Smooth muscle cell of the brain vasculature (primary cell): ENCODE results near the gene DPYSL4.

Experiments
- DNase-seq: peaks from one replicate; pipeline ENCODE4 v3.0.0-alpha.2; 2012; ENCODE audit warnings: low read depth, low spot score

Gene DPYSL4

DNA sequence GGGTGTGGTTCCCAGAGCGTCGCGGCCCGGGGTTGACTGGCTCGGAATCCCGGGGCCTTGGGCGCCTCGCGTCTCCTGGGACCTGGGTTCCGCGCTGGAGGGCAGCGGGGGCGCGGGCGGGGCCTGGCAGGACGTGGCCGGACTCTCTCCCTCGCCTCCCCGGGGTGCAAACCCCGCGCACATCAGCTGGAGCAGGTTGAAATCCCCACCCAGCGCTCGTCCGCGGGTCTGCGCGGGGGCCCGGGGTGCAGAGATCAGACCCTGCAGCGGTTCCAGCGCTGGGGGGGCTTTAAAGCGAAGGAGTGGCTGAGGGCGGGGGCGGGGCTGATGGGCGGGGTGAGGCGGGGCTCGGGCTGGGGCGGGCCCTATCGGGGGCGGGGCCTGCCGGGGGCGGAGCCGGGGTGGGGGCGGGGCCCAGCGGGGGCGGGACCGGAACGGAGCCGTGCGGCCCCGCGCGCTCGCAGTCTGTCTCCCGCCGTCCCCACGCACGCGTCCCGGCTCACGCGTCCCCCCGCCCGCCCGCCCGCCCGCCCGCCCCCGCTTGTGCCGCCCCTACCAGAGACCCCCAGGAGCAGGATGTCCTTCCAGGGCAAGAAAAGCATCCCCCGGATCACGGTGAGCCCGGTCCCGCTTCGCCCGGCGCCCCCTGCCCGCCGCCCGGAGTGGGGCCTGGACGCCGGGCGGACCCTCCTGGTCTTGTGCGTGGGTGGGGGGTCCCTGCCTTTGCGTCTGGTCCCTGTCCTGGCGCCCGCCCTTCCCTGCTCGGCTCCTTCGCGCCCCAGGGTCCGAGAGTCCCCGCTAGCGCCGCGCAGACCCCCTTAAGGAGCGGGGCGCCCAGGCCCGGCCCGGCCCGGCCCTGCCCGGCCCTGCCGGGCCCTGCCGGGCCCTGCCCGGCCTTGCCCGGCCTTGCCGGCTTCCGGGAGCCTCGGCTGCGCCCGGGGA lies at the start of gene DPYSL4:
TSS of gene DPYSL4 (plus strand) at position 461 of the 942 bp plus-strand sequence. CDS start at position 577, 116 bp downstream.
- no peak for DNase-seq

DNA sequence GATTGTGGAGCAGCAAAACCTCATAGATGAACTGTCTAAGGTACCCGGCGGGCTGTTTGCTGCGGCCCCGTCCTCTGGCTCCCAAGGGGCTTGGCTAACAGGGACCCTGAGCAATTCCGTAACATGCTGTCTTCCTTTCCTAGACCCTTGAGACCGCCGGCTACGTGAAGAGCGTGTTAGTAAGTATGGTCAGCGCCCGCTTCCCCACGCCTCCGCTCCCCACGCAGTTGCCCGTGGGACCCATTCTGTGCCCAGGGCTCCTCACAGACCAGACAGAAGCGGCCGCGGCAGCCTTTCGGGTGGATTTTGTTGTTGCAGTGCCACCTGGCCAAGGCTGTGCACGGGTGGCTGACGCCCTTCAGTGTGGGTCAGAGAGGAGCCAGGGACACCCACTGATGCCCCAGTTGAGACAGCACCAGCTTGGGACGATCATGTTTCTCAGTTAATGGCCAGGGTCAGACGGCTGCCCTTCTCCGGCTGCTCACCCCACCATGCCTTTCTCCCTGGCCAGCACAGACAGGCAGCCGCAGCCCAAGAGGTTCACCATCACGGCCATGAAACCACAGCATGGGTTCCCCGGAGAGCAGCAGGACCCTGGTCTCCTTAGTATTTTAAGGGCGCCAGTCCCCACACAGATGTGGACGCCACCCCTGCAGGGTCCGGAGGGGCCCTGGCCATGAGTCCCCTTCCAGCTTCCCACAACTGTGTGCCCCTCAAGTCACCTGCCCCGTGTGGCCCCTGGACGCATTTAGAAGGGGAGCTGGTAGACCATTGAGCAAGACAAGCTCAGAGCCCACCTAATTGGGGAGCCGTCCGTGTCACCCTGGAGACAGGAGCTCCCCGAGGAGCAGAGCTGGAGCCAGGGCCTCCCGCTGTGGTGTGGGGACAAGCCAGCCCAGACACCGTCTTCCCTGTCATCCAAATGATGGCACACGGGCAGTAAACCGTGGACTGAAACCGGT lies 49.4 kb upstream of the DPYSL4 start:
- DNase-seq, result no peak

DNA sequence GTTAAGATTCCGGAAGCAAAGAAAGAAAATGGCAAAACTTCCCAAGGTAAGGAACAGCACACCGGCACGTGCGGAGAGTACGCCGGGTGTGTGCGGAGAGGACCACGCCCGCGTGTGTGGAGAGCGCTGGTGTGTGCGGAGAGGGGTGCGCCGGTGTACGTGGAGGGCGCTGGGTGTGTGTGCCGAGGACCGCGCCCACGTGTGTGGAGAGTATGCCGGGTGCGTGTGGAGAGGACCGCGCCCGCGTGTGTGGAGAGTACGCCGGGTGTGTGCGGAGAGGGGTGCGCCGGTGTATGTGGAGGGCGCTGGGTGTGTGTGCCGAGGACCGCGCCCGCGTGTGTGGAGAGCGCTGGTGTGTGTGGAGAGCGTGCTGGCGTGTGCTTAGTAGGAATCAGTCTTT lies 48.6 kb upstream of the DPYSL4 start:
- DNase-seq, result no peak

GRCh38 chr10:132138596-132138995 lies 48.2 kb upstream of the DPYSL4 start:
- DNase-seq, result no peak

GRCh38 chr10:132139526-132139925 lies 47.2 kb upstream of the DPYSL4 start:
- no peak for DNase-seq

- DNase-seq, result no peak
Measured at GRCh38 chr10:132140167-132140925, 46.4 kb upstream of the DPYSL4 start.

GRCh38 chr10:132141076-132141475 lies 45.7 kb upstream of the DPYSL4 start:
- no peak for DNase-seq

DNA sequence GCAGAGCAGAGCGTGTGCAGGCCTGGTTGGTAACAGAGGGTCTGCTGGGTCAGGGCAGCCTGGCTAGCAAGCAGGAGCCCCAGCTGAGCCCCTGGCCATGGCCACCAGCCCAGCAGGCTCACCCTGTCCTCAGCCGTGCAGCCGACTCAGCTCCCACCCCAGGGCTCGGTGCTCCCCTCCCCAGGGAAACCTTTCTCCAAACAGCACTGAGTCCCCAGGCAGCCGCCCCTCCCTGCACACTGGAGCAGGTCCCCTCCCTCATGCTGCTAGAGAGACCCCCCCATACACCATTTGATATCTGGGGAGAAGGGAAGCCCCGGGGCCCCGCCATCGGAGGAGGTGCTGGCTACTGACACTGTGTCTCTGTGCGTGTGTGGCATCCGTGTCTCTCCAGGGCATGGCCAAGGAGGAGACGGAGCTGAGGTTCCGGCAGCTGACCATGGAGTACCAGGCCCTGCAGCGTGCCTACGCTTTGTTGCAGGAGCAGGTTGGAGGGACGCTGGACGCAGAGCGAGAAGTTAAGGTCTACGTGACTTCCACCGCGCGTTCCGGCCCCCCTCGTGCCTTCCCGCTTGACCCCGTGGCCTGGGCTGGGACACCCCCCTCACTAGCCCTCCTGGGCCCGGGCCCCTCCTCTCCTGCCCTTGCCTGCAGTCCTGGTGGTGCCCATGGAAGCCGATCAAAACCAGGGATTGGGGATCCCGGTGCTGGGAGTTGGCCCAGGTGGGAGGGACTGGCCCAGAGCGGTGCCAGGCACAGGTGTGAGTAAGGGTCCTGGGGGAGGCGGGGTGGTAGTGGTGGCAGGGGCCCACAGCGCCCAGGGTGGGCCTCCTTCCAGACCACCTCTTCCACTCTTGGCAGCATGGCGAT lies 45.0 kb upstream of the DPYSL4 start:
- DNase-seq, result no peak

DNA sequence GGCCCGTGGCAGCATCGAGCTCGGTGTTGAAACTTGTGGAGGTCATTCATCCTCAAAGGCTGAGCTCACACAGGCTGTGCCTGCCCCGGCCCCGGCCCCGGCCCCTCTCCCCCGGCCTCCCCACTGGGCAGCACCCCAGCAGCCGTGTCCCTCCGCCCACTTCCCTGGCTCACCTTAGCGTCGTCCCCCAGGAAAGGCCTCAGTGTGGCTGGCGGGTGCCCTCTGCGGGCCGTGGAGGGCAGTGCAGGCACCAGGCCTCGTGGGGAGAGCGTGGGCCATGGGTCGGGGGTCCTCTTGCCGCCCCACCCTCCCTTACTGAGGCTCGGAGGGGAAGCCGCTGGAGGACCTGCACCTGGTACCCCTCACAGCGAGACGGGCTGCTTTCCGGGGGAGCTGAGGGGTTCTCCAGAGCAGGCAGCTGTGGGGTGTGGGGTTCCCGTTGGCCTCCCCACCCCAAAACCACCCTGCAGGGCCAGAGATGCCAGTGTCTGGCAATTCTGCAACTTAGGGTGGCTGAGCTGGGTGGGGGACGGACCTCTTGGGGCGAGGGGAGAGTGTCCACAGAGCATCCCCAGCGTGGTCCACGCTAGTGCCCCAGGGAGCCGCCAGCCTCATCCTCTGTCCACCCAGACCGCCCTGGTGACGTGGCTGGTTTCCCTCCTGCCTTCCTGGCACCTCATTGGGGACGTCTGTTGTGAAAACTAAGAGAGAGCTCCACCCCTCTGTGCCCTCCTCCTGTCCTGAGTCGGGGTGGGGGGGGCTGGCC lies 44.2 kb upstream of the DPYSL4 start:
- no peak for DNase-seq

DNA sequence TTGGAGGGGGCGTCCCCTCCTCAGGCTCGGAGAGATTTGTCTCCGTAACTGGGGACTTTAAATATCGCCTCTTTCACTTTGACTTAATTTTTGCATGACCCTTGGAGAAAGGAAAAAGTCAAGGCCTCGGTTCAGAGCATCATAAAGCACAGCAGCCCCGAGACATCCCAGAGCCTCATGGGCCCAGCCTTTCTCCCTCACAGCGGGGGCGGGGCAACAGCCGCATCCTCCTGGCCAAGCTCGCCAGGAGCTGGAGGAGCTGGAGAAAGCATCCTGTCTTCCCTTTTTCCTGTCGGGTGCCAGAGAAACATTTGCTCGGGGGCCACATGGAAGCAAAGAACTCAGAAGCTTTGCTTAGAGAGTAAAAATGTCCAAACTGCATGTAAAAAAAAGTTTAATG lies 43.6 kb upstream of the DPYSL4 start:
- no peak for DNase-seq

GRCh38 chr10:132144086-132144485 lies 42.7 kb upstream of the DPYSL4 start:
- DNase-seq, result no peak

DNA sequence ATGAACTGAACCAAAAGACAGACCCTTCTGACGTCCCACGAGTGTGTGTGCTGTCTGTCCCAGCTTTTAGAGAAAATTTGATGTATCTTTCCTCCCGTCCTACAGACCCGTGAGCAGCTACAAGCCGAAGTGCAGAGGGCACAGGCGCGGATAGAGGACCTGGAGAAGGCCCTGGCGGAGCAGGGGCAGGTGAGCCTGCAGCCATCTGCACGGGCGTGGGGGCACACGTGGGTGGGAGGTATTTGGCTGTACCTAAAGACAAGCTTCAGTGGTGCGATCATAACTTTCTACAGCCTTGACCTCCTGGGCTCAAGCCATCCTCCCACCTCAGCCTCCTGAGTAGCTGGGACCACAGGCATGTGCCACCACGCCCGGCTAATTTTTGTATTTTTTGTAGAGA lies 41.7 kb upstream of the DPYSL4 start:
- no peak for DNase-seq

DNA sequence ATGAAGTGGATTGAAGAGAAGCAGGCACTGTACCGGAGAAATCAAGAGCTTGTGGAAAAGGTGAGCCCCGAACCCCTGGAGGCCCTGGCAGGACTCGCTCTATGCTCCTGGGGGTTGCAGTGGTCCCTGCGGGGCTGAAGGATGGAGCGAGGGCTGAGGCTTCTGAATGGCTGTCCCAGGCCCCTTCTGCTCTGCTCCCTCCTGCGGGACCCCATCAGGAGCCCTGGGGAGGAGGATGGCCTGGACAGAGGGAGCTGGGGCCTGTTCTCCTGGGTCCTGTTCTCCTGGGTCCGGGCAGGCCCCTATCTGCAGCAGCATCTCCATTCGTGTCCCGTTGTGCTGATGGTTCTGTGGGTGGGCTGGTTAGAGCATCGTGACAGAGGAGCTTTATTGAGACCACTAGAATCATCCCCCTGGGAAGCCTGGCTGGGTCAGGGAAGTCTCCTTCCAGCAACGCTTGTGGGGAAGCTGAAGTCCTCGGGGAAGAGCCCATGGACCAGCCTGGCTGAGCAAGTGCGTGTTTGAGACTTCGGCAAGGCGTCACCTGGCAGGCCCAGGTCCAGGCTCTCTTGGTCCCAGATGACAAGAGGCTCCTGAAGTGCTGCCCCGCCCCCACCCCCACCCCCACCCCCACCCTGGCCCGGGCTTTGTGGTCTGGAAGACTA lies 41.1 kb upstream of the DPYSL4 start:
- no peak for DNase-seq

GRCh38 chr10:132146271-132146671 lies 40.5 kb upstream of the DPYSL4 start:
- DNase-seq, result no peak

GRCh38 chr10:132146941-132147915 lies 39.5 kb upstream of the DPYSL4 start:
- no peak for DNase-seq

GRCh38 chr10:132148261-132149251 lies 38.2 kb upstream of the DPYSL4 start:
- no peak for DNase-seq

GRCh38 chr10:132149271-132149670 lies 37.5 kb upstream of the DPYSL4 start:
- DNase-seq, result no peak
